GM18870 (cell line): ENCODE data around the gene PLA2G2C.

Source experiments
- ATAC-seq: cut with Tn5 transposase; IDR thresholded peaks from one replicate; pipeline ENCODE4 v1.9.1; 2021; ENCODE audit warnings: moderate library complexity; ENCODE audit not compliant: unreplicated experiment

PLA2G2C gene

DNA sequence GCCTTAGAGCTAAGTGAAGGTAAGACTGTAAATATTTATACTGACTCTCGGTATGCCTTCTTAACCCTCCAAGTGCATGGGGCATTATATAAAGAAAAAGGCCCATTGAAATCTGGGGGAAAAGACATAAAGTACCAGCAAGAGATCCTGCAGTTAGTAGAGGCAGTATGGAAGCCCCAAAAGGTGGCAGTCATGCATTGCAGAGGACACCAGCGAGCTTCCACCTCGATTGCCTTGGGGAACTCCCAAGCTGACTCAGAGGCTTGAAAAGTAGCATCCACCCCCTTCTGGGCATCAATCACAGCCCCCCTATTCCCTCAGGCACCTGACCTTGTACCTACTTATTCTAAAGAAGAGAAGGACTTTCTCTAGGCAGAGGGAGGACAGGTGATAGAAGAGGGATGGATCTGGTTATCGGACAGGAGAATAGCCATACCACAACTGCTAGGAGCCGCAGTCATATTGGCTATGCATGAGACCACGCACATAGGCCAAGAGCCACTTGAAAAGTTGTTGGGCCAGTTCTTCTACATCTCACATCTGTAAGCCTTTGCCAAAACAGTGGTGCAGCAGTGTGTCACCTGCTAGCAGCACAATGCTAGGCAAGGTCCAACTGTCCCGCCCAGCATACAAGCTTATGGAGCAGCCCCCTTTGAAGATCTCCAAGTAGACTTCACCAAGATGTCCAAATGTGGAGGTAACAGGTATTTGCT lies 27.8 kb downstream of the PLA2G2C start:
- ATAC-seq, result no peak

GRCh38 chr1:20154301-20154831 lies 32.0 kb downstream of the PLA2G2C start:
- ATAC-seq, result no peak

GRCh38 chr1:20153000-20153418 lies 33.3 kb downstream of the PLA2G2C start:
- no peak for ATAC-seq

GRCh38 chr1:20152599-20152930 lies 33.8 kb downstream of the PLA2G2C start:
- no peak for ATAC-seq

- ATAC-seq, result no peak
Measured at GRCh38 chr1:20151906-20152598, 34.3 kb downstream of the PLA2G2C start.

DNA sequence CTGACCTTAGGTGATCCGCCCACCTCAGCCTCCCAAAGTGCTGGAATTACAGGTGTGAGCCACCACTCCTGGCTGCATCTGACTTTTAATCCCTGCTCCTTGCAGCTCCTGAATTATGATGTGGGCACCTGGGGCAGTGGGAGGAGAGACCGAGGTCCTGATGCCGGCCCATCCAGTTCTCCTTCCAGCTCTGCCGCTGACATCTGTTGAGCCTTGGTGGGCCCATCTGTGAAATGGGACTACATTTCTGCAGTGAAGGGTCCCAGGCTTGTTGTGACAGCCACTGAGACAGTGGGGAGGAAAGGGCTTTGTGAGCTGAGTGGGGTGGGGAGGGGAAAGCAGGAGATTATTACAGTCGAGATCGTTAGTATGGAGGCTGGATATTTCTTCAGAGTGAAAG lies 35.3 kb downstream of the PLA2G2C start:
- ATAC-seq, result no peak

- ATAC-seq, result no peak
Measured at GRCh38 chr1:20150326-20150705, 36.0 kb downstream of the PLA2G2C start.

GRCh38 chr1:20149601-20150325 lies 36.6 kb downstream of the PLA2G2C start:
- no peak for ATAC-seq

DNA sequence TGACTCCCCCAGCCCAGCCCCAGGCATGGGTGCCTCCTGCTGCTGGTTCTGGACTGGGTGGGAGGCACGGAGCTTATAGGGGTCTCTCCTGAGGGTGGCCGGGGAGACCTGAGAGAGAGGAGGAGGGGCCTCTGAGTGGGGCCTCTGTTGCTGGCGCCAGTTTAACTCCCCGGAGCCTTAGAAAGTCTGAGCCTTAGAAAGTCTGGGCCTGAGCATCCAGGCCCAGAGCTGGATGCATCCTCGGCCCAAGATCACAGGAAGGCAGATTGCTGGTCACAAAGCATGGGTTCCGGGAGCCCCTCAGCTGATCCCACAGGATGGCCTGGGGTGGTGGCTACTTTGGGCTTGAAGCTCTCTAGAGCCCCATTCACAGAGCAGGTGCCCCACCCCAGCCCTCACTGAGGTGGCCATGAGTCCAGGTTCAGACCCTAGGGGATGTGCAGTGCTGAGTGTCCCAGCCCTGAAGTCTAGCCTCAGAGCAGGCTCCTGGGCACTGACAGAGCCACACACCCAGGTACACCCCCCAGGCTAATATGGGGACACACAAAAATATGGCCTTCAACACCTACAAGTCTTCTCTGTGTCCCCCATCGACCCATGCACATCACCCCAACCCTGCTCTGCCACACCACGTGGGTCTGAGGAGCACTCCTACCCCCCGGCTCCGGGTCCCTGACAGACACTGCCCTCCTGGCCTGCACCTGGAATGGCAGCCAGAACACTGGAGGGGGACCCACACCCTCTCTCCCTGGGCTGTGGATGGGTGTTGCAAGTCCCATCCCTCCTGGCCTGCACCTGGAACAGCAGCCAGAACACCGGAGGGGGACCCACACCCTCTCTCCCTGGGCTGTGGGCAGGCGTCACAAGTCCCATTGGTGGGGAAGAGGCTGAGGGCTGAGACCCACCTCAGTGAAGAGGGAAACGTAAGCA lies 37.5 kb downstream of the PLA2G2C start:
- ATAC-seq, result no peak

- ATAC-seq, result no peak
Measured at GRCh38 chr1:20147846-20148570, 38.3 kb downstream of the PLA2G2C start.

DNA sequence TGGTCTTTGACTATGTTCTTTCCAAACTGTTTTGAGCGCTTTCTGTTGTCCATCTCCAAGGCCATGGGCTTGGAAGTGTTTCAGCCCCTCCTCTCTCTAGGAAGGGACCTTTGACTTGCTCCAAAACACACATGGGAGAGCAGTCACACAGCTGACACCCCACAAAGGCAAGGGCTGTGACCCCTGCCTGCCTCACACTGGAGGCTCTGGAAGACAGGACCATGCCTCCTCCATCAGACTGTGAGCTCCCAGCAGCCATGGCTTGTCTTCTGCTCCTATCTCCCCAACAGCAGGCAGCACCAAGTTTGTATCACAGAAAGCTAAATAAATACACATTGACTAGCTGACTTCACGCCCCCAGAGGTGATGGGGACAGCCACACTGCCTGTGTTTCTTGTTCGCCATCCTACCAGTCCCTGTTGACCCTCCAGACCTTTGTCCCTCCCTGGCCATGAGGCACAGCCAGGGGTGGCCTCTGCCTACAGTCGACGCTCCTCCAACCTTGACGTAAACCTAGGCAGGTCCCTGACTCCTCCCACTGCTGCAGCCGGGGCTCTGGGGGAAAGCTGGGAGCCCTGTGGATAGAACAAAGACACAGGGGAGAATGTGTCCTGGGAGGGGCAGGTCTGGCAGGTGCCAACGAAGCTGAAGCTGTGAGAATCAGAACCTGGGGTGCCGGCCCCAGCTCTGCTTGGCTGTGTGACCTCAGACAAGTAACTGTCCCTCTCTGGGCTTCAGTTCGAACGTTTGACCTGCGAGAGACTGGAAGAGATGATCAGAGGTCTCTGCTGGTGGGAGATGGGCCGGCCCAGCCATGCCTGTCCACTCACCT lies 42.4 kb downstream of the PLA2G2C start:
- no peak for ATAC-seq

GRCh38 chr1:20143318-20143717 lies 43.0 kb downstream of the PLA2G2C start:
- ATAC-seq, result no peak

DNA sequence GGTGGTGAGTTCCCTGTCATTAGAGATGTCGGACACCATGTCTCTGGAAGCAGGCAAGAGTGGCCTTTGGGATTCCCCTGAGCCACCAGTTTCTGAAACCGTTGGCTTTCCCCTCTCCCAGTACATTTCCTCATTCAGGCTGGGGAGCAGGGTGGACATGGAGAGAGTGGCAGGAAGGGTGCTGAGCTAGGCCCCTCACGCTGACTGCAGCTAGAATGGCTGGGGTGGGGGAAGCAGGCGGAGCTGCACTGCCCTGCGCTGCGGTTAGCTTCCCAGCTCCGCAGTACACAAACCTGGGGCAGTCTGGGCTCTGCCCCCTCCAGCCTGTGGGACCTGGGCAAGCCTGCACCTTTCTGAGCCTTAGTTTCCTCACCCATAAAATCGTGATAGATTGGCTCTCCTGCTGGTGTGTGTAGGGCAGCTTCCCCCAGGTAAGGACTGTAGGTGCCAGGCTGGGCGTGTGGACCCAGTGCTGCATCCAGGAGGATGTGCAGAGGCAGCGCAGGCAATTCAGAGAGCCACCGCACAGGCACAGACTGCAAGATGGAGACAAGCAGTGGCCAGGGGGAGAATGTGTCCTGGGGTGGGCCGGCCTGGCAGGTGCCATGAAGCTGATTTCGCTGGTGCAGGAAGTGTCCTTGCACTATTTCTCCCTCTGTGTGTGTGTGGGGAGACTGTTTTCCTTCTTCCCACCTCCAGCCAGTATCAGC lies 44.2 kb downstream of the PLA2G2C start:
- ATAC-seq, result no peak

- ATAC-seq, result no peak
Measured at GRCh38 chr1:20141466-20141865, 44.9 kb downstream of the PLA2G2C start.

GRCh38 chr1:20141001-20141400 lies 45.3 kb downstream of the PLA2G2C start:
- no peak for ATAC-seq

- no peak for ATAC-seq
Measured at GRCh38 chr1:20139776-20140612, 46.3 kb downstream of the PLA2G2C start.

GRCh38 chr1:20138961-20139550 lies 47.3 kb downstream of the PLA2G2C start, which contains the start of gene PLA2G2F:
PLA2G2F (plus strand) TSS chr1:20139323; CDS start chr1:20139428, 105 bp downstream.
- ATAC-seq, result no peak
